Activated CD8-positive, alpha-beta memory T cell treated with anti-CD3 and anti-CD28 coated beads for 1 hour (primary cell): ENCODE data around the gene PMS1.
"Not testable (repeated sequence)": the region's sequence is repeated elsewhere in the genome, so short reads cannot be mapped to it uniquely, and the experiment has no call there.

Source experiments
- DNase-seq, 2 donors: peaks; one replicate each; pipeline ENCODE4 v3.0.0-alpha.2; 2020; ENCODE audit warnings: low read depth in 1 of 2; ENCODE audit errors: extremely low read depth in 1 of 2

PMS1 gene

DNA sequence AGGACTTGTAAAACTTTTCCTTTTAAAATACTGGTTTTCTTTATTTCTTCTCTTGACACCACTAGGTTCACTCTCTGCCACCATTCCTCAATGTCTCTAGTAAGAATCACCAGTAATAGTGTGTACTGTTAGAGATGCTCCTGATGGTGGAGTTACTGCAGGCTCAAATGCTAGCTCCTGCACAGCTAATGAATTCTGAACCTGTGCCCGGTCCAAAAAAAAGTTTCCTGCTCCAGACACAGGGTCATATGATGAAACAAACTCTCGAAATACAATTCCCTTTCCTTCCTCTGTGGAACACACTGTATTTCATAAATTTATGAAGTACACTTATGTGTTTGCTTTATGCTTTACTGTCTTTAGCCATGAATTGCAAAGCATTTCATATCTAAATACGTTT lies 19.2 kb downstream of the PMS1 start:
- no peak for DNase-seq

DNA sequence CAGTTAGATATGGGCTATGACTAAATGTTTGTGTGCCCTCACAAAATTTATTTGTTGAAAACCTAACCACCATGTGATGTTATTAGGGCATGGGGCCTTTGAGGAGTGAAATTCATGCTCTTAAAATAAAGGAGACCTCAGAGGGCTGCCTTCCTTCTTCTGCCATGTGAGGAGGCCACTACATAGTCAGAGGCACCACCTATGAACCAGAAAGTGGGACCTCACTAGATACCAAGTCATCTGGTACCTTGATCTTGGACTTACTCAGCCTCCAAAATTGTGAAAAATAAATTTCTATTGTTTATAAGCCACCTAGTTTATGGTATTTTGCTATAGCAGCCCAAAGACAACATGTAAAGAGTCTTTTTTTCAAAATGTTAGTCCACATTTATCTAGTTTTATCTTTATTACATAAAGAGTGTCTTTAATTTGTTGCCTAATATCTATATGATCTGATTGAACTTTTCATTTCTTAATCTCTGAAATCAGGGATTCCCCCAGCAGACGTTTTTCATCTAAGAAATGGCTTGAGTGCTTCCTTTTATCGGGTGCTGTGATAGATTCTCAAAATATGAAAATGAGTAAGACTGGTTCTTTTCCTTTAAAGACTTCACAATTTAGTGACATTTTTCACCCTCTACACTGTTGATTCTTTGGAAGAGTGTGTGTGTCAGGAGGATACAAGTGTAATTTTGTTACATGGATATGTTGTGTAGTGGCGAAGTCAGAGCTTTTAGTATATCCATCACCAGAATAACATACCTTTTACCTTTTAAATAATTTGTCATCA lies 34.2 kb downstream of the PMS1 start:
- DNase-seq = no peak

DNA sequence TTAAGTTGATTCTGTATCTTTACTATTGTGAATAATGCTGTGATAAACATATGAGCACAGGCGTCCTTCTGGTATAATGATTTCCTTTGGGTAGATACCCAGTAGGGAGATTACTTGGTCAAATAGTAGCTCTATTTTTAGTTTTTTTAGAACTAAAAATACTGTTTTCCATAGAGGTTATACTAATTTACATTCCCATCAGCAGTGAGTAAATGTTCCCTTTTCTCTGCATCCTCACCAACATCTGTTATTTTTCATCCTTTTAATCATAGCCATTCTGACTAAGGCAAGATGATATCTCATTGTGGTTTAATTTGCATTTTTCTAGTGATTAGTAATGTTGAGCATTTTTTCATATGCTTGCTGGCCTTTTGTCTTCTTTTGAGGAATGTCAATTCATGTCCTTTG lies 35.1 kb downstream of the PMS1 start:
- DNase-seq = no peak

DNA sequence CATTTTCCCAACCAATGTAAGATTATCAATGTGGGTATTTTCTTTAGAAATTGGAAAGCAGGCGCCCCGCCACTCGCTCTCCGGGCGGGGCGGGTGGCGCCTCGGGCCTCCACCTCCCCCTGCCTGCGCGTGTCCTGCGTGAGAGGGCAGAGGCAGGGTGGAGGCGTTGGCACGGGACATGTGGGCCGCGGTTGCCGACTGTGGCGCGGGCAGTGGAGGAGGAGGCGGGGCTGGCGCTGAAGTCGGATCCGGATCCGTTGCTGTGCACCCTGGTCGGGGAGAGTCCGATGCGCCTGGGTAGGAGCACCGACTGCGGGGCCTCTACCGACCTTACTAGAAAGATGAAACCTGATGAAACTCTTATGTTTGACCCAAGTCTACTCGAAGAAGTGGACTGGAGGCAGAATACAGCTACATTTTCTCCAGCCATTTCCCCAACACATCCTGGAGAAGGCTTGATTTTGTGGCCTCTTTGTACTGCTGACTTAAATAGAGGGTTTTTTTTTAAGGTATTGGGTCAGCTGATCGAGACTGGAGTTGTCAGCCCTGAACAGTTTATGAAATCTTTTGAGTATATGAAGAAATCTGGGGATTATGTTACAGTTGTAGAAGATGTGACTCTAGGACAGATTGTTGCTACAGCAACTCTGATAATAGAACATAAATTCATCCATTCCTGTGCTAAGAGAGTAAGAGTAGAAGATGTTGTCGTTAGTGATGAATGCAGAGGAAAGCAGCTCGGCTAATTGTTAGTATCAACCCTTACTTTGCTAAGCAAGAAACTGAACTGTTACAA lies 37.9 kb downstream of the PMS1 start:
- no peak for DNase-seq

DNA sequence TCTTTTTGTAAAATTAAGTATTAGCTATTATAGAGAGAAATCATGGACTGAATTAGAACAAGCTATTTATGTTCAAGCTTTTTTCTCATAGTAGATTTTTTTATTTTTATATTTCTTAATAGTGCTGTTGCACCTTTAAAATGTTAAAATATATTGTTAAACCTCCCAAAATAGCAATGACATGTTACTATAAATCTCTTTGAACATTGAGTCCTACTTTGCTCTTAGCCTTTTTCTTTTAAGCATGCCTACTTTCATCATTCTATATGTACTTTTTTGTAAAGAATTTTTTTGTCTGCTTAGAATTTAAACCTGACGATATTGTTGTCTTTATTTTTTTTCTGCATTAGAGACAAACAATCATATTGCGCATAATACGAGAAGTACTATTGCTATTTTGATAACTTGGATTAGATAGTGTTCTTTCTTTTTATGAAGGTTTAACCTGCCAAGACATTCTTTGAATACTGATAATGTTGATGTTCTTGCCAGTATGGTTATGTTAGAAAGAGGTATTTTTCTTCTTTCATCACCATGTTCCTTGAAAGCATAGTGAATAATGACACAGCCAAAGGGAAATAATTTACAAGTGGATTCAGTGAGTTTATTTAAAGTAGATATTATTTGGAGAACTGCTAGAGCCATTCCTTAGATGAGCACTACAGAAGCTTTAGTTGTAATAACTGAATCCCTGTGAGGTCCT lies 40.6 kb downstream of the PMS1 start:
- DNase-seq = no peak

DNA sequence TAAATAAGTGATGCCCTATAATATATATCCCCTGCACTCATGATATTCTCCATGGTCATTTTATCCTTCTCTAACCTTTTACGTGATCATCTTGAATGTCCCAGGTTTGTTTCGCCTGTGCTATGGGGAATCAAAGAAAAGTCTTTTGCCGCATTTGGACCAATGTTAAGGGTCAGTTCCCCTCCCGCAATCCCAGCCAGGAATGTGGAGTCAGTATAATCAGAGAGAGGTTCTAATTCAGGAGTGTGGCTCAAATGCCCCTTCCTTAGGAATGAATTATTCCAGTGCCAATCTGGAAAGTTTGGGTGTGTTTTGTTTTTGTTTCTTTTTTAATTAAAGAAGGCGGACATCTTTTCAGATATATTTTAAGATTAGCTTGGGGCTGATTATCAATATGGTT lies 41.8 kb downstream of the PMS1 start:
- no peak for DNase-seq

DNA sequence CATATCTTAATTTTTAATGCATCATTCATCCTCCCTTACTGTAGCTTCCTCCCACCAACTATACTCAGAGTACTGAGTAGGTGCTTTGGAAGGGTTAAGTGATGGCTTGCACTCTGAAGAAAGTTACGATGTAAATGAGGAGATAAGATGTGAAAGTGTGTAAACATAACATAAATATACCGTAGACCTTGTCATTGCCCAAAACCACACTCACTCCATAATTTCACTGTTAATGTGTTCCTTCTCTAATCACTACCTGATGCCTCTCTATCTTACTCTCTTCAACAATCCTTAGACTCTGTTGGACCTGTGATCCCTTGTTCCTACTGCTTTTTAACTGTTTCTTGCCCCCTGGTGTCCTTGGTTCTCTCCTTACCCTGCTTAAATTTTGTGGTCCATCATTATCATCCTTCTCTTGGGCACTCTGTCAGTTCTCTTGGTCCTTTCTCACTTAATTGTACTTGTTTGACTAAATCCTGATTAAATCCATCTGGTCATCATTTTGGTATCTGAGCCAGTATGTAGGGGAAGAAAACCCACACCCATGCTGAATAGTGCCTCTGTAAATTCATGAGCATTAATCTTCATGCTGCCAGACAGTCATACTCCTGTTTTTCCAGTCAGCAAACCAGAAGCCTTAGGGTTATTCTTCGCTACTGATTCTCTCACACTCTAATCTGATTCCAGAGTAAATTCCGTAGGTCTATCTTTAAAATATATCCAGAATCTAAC lies 45.0 kb downstream of the PMS1 start:
- no peak for DNase-seq

DNA sequence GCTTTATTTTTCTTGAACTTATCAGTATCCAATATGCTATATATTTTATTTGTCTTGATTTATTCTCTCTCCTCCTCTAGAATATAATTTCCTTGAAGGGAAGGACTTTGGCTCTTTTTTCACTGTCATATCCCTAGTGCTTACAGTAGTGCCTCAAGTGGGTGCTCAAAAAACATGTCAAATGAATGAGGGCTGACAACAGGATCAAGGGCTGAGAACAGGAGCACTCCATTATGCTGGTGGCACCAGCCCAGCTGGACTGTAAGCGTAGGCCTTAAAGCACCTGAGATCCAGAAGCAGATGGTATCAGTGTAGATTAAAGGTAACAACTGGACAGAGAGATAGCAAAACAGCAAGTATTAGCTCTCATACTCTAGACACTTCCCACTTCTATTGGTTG lies 46.3 kb downstream of the PMS1 start:
- DNase-seq = no peak

DNA sequence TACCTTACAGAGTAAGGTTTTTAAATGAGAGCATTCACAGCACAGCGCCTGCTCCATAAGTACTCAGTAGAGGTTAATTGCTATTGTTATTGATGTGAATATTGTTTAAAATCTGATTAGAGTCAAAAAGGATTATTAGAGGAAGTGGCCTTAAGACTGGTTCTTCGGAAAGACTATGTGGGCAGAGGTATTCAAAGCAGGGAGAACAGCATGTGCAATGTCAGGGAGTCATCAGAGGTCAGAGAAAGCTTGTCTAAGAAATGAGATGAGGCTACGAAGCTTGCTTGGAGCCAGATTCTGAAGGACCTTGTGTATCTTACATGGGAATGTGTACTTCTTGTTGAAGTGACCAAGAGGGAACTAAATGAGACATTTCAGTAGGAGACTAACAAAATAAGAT lies 49.8 kb downstream of the PMS1 start:
- no peak for DNase-seq

DNA sequence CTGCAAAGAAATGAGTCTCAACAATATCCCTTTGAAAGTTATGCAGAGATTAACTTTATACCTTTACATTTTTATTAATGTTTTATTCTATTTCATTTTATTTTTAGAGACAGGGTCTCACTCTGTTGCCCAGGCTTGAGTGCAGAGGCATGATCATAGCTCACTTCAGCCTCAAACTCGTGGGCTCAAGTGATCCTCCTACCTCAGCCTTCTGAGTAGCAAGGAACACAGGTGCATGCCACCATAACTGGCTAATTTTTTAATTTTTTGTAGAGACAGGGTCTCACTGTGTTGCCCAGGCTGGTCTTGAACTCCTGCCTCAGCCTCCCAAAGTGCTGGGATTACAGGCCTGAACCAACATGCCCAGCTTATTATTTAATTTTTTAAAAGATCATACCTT lies 50.4 kb downstream of the PMS1 start:
- DNase-seq = not testable (repeated sequence)

DNA sequence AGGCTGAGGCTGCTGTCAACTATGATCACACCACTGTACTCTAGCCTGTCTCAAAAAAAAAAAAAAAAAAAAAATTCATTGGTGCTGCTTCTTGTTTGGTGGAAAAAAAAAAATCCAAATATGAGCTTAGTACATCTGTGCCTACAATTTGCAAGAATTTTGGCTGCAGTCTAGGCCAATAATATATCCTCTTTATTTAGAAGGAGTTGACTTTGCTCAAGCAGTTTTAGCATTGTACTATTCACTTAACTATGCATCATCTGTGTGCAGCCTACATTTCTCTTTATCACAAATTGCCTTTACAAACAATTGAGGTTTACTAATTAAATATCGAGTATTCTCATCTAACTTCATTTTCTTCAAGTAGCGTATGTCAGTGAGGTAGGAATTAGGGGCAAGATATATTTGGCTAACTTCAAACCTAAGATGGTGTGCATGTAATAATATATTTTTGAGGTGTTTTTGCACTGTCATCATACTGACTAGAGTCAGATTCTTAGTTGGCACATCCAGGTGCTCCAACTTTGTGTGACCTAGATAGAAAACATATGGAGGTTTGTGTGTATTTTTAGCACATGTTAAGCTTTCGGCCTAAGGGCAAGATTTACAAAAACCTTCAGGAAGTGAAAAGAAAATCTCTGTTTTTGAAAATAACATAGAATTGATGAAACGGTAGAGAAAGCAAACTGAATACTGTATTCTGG lies 51.8 kb downstream of the PMS1 start:
- no peak for DNase-seq

DNA sequence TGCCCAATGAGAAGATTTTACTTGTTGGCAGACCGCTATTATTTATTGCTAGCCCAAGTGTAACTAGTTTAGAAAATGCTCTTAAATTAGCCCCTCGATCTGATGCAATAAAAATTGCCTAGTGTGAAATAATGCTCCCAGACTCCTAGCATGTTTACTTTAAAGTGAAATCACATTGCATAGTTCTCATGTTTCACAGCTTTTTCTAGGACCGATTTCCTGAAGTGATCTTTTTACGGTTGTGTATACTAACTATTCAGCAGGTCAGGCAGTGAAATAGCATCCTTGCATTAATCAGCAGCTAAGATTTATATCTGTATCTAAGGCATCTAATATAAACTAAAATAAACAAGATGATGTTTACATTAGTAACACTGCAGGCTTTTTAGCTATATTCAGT lies 52.4 kb downstream of the PMS1 start:
- DNase-seq = no peak

DNA sequence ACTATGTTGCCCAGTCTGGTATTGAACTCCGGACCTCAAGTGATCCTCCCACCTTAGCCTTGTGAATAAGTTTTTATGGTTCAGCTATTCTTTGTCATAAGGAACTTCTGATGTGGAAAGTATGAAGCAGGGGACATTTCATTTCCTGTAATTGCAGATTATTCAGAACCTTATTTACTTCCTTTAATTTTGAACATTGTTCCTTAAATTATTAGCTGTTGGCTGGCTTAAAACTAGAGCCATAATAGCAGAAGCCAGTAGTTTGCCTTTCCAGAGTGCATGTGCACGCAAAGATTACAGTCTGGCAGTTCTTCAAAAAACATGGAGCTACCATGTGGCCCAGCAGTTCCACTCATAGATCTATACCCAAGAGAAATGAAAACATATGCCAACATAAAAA lies 53.1 kb downstream of the PMS1 start:
- DNase-seq = no peak

DNA sequence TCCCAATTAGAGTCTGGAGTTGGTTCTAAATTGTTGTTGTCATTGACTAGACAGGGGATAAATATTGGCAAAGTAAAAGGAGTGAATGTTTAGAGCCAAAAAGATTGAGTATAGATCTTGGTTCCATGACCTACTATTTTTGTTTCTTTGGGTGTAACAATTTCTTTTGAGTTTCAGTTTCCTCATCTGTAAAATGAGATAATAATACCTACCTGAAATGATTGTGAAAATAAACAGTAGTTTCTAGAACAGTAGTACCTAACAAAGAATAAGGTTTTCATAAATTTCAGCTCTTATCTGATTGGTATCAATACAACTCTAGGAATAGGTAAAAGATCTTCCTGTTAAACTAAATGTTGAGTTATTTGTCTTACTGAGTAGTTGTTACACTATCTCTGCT lies 56.8 kb downstream of the PMS1 start:
- DNase-seq = no peak

DNA sequence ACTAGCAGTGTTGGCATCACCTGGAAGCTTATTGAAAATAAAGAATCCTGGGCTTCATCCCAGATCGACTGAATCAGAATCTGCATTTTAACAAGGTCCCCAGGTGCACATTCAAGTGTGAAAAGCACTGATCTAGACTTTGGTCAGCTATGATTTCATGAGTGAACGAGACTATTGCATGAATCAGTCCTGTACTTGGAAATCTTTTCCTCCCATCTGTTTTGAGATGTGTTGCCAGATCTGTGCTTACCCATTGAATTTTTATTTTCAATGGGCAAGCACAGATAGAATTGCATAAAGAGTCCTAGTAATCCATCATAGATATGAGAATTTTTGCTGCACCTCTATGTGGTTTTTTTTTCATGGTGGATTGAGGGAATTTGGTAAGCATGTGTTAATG lies 64.0 kb downstream of the PMS1 start:
- no peak for DNase-seq

DNA sequence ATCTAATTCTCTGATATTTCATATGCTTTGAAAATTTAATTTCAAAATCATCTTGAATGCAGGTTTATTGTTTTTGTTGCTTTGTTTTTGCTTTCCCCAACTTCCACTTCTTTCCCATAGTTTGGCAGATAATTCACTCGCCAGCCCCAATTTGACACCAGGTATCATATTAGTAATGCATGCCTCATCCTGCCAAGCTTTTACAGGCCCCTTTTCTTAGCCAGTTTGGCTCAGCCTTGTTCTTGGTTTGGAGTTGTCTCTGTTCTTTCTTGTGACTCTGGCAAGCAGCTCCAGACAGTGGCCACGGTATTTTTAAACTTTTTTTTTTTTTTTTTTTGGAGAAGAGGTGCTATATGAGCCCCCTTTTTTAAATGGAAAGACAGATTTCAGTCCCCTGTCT lies 65.3 kb downstream of the PMS1 start:
- no peak for DNase-seq

DNA sequence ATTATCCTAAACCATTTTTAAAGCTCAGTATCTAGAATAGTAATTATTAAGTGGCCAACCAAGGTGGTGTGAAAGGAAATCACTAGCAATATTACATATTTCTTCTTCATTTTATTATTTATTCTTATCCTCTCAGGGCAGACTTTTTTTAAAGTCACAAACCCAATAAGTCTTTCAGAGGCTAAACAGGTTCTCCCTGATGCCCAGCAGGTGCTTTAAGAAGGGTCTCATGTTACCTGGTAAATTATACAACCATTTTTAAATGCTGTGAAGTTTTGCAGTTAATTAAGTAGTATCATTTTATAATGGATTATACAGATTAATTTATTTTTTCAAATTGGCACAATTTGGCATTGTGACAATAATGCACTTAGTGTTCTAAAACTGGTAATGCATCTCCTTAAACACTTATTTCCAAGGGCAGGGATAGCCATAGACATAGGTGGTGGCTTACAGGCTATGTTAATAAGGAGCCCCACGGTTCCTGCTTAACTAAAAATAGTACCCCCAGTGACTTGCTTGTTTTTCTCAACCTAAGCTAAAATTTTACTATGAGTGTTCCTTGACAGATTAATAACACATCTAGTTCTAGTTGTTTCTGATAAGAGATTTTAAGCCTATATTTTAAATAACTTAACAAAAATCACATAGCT lies 67.0 kb downstream of the PMS1 start:
- no peak for DNase-seq

DNA sequence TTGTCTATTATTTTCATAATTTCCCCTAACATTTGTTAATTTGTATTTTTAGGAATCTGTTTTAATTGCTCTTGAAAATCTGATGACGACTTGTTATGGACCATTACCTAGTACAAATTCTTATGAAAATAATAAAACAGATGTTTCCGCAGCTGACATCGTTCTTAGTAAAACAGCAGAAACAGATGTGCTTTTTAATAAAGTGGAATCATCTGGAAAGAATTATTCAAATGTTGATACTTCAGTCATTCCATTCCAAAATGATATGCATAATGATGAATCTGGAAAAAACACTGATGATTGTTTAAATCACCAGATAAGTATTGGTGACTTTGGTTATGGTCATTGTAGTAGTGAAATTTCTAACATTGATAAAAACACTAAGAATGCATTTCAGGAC lies 69.9 kb downstream of the PMS1 start:
- DNase-seq = no peak

DNA sequence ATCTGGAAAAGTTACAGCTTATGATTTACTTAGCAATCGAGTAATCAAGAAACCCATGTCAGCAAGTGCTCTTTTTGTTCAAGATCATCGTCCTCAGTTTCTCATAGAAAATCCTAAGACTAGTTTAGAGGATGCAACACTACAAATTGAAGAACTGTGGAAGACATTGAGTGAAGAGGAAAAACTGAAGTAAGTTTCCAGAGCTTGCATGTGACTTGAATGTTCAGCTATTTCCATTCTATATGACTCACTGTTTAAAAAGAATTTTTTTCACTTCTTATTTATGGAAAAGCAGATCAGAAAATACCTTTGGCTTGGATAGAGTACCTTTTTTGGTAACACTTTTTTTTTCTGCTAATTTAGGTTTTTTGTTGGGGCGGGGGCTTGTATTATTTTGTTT lies 70.7 kb downstream of the PMS1 start:
- DNase-seq = no peak

DNA sequence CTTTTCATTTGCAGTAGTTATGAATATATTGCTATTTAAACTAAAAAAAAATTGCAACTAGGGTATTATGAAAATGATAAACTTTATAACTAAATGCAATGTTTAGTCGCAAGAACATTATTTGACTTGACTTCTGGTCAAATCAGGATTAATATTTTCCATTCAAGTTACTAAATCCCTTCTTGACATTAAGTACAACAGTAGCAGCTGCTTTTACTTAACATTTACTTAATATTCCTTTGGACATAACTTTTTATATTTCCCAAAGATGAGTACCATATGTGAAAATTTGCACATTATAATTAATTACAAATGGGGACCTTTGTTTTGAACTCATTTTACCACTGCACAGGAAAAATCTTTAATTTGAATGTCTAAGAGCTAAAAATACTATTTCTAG lies 74.0 kb downstream of the PMS1 start:
- DNase-seq = no peak
